Glutamatergic neuron (in vitro differentiated cells): ENCODE results near the gene LGI4. TPM values are rescaled to one million over a fixed set of nuclear protein-coding genes. Genes with fewer than 3 reads are reported as not detected.

Source experiments
- DNase-seq: peaks from one replicate; pipeline ENCODE4 v3.0.0; 2022
- H3K27ac Mint-ChIP-seq: one replicate; pipeline ENCODE4 v1.8.0; 2020; ENCODE audit warnings: mild to moderate bottlenecking, mixed read lengths, inconsistent platforms; ENCODE audit not compliant: unreplicated experiment
- H3K27me3 Mint-ChIP-seq: one replicate; pipeline ENCODE4 v1.8.0; 2020; ENCODE audit warnings: mild to moderate bottlenecking, moderate library complexity, mixed read lengths, inconsistent platforms; ENCODE audit not compliant: unreplicated experiment
- H3K36me3 Mint-ChIP-seq: one replicate; pipeline ENCODE4 v1.8.0; 2020; ENCODE audit warnings: mild to moderate bottlenecking, mixed read lengths, inconsistent platforms; ENCODE audit not compliant: unreplicated experiment
- H3K4me1 Mint-ChIP-seq: one replicate; pipeline ENCODE4 v1.8.0; 2020; ENCODE audit warnings: mild to moderate bottlenecking, low read depth, mixed read lengths, inconsistent platforms; ENCODE audit not compliant: unreplicated experiment
- H3K4me3 Mint-ChIP-seq: one replicate; pipeline ENCODE4 v1.8.0; 2020; ENCODE audit warnings: mild to moderate bottlenecking, mixed read lengths, inconsistent platforms; ENCODE audit not compliant: unreplicated experiment
- H3K9me3 Mint-ChIP-seq: one replicate; pipeline ENCODE4 v1.8.0; 2020; ENCODE audit warnings: mild to moderate bottlenecking, moderate library complexity, mixed read lengths, inconsistent platforms; ENCODE audit not compliant: unreplicated experiment
- CTCF ChIP-seq: fragments of 200-600 bp; sonication (generic); IDR thresholded peaks from one replicate; pipeline ENCODE4 v1.5.0; 2021; ENCODE audit not compliant: partially characterized antibody, unreplicated experiment
- total RNA-seq: library from RNA; stranded (reverse); fragmentation: NEBNext Ultra II Directional; extraction: Animal tissue kit (Norgen Biotek cat#: 25700); gene quantifications from one replicate; pipeline ENCODE4 v1.2.1, GENCODE V29; 2021; ENCODE audit not compliant: unreplicated experiment

LGI4 gene
- total RNA-seq, 1 donor from 2014 or later = 14.4 TPM

- Mint-ChIP-seq H3K9me3 (peaks cover 5% of the 10 kb centered on the region), H3K4me3 (no peak overlapping the region), H3K27ac (no peak overlapping the region), H3K4me1 (peaks cover 5% of the 10 kb centered on the region), H3K27me3 (peaks cover 10% of the 10 kb centered on the region), H3K36me3 (peaks cover 4% of the 10 kb centered on the region)
- DNase-seq = no peak
- TF ChIP-seq CTCF = no peak
These were observed 6.3 kb downstream of the LGI4 start for GRCh38 chr19:35128398-35129057.

DNA sequence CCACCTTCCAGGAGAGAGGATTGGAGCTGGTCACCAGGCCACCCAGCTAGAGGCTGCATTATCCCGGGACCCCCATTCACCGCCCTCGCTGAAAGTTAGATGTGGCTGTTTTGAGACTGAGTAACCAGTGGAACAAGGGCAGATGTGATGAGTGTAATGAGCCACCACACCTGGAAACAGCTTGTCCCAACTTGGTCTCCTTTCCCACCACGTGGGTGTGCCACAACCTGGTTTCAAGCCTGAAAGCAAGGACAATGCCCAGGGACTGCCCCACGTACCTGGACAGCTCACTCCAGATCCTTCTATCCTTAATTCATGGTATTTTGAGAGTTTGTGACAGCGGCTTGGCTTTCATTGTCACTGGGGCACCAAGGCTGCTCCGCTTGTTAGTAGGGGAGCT is 7.0 kb downstream of the LGI4 start:
- H3K4me1 Mint-ChIP-seq = peaks cover 5% of the 10 kb centered on the region
- peaks cover 10% of the 10 kb centered on the region for H3K27me3 Mint-ChIP-seq
- DNase-seq = no peak
- peaks cover 5% of the 10 kb centered on the region for H3K9me3 Mint-ChIP-seq
- no peak overlapping the region for H3K4me3 Mint-ChIP-seq
- no peak overlapping the region for H3K27ac Mint-ChIP-seq
- no peak for TF ChIP-seq CTCF
- H3K36me3 Mint-ChIP-seq = peaks cover 4% of the 10 kb centered on the region

- Mint-ChIP-seq H3K9me3 (peaks cover 6% of the 10 kb centered on the region), H3K4me3 (no peak overlapping the region), H3K4me1 (peaks cover 7% of the 10 kb centered on the region), H3K27ac (no peak overlapping the region), H3K36me3 (no peaks in the 10 kb centered on the region), H3K27me3 (peaks cover 9% of the 10 kb centered on the region)
- peak; percentile 51 for DNase-seq
- TF ChIP-seq CTCF = no peak
These were observed 8.3 kb downstream of the LGI4 start for GRCh38 chr19:35126624-35126959.

GRCh38 chr19:35125749-35126623 is 8.9 kb downstream of the LGI4 start:
- no peak for DNase-seq
- peaks cover 10% of the 10 kb centered on the region for H3K27me3 Mint-ChIP-seq
- no peaks in the 10 kb centered on the region for H3K36me3 Mint-ChIP-seq
- H3K4me3 Mint-ChIP-seq = no peak overlapping the region
- peaks cover 13% of the 10 kb centered on the region for H3K4me1 Mint-ChIP-seq
- H3K9me3 Mint-ChIP-seq = peaks cover 9% of the 10 kb centered on the region
- no peak for TF ChIP-seq CTCF
- peak overlapping the region; percentile 3 for H3K27ac Mint-ChIP-seq

GRCh38 chr19:35125270-35125717 is 9.6 kb downstream of the LGI4 start:
- no peak for DNase-seq
- no peak overlapping the region for H3K4me3 Mint-ChIP-seq
- no peaks in the 10 kb centered on the region for H3K36me3 Mint-ChIP-seq
- TF ChIP-seq CTCF = no peak
- no peak overlapping the region for H3K27ac Mint-ChIP-seq
- H3K27me3 Mint-ChIP-seq = peaks cover 10% of the 10 kb centered on the region
- H3K4me1 Mint-ChIP-seq = peaks cover 18% of the 10 kb centered on the region
- peaks cover 10% of the 10 kb centered on the region for H3K9me3 Mint-ChIP-seq
